IPS DF 6.9 (cell line): ENCODE data around the gene CCL4.
"Not testable (repeated sequence)": the region's sequence is repeated elsewhere in the genome, so short reads cannot be mapped to it uniquely, and the experiment has no call there.

Source experiments
- DNase-seq: peaks from one replicate; pipeline ENCODE4 v3.0.0-alpha.2; 2013; ENCODE audit warnings: low read depth, low spot score
- H3K27ac ChIP-seq: one replicate; pipeline ENCODE4 v1.5.1; 2013; ENCODE audit warnings: low read length, control low read depth
- H3K27me3 ChIP-seq: 2 replicates; pipeline ENCODE4 v1.6.1; 2013; ENCODE audit warnings: mild to moderate bottlenecking, low read length; ENCODE audit not compliant: control insufficient read depth, insufficient read depth
- H3K36me3 ChIP-seq: 2 replicates; pipeline ENCODE4 v1.6.1; 2013; ENCODE audit warnings: low read length; ENCODE audit not compliant: control insufficient read depth, insufficient read depth
- H3K4me1 ChIP-seq: 2 replicates; pipeline ENCODE4 v1.6.1; 2013; ENCODE audit warnings: low read length; ENCODE audit not compliant: control insufficient read depth, insufficient read depth
- H3K4me3 ChIP-seq: 2 replicates; pipeline ENCODE4 v1.5.1; 2013; ENCODE audit warnings: mild to moderate bottlenecking, low read length
- H3K9me3 ChIP-seq: 2 replicates; pipeline ENCODE4 v1.6.1; 2013; ENCODE audit warnings: low read length, inconsistent platforms; ENCODE audit not compliant: control insufficient read depth, insufficient read depth
- WGBS: extraction: QIAGEN DNeasy Blood & Tissue Kit; methylation state at CpG from one replicate; pipeline ENCODE4 v1.1.7; 2013; ENCODE audit warnings: mixed read lengths, missing lambda C conversion rate; ENCODE audit not compliant: insufficient read length, insufficient coverage; 5-methylcytosine and 5-hydroxymethylcytosine counted together

Gene CCL4

GRCh38 chr17:36104246-36104645 is 619 bp downstream of the CCL4 start:
- not testable (repeated sequence) for H3K4me1 ChIP-seq, DNase-seq, H3K4me3 ChIP-seq, H3K9me3 ChIP-seq, H3K36me3 ChIP-seq, H3K27ac ChIP-seq, H3K27me3 ChIP-seq
- no CpG with 5 or more reads among the region's 7 CpGs for WGBS

- no peaks in the 10 kb centered on the region for H3K27me3 ChIP-seq
- no peak overlapping the region for H3K4me3 ChIP-seq
- H3K9me3 ChIP-seq = no peaks in the 10 kb centered on the region
- no peaks in the 10 kb centered on the region for H3K36me3 ChIP-seq
- H3K27ac ChIP-seq = no peak overlapping the region
- no peaks in the 10 kb centered on the region; the same call in 1 of the 2 replicates for H3K4me1 ChIP-seq
- no CpG with 5 or more reads among the region's 4 CpGs for WGBS
- no peak for DNase-seq
Measured at GRCh38 chr17:36104701-36105181, 1.1 kb downstream of the CCL4 start.

GRCh38 chr17:36105781-36106492 is 2.3 kb downstream of the CCL4 start:
- Histone ChIP-seq H3K27ac (no peak overlapping the region), H3K4me1 (no peaks in the 10 kb centered on the region; the same call in 1 of the 2 replicates), H3K9me3 (no peaks in the 10 kb centered on the region), H3K27me3 (no peaks in the 10 kb centered on the region), H3K4me3 (no peak overlapping the region), H3K36me3 (no peaks in the 10 kb centered on the region)
- DNase-seq = no peak
- no CpG with 5 or more reads among the region's 5 CpGs for WGBS

- Histone ChIP-seq H3K36me3 (no peaks in the 10 kb centered on the region), H3K27ac (no peak overlapping the region), H3K27me3 (no peaks in the 10 kb centered on the region), H3K9me3 (no peaks in the 10 kb centered on the region), H3K4me1 (no peaks in the 10 kb centered on the region; the same call in 1 of the 2 replicates), H3K4me3 (no peak overlapping the region)
- no CpG with 5 or more reads among the region's 6 CpGs for WGBS
- DNase-seq = no peak
Measured at GRCh38 chr17:36106493-36106835, 2.8 kb downstream of the CCL4 start.

GRCh38 chr17:36107660-36108059 is 4.0 kb downstream of the CCL4 start:
- no peak overlapping the region for H3K4me3 ChIP-seq
- H3K27me3 ChIP-seq = no peaks in the 10 kb centered on the region
- H3K27ac ChIP-seq = no peak overlapping the region
- no CpG with 5 or more reads among the region's 3 CpGs for WGBS
- H3K36me3 ChIP-seq = no peaks in the 10 kb centered on the region
- H3K4me1 ChIP-seq = no peaks in the 10 kb centered on the region; the same call in 1 of the 2 replicates
- H3K9me3 ChIP-seq = no peaks in the 10 kb centered on the region; the same call in 1 of the 2 replicates
- no peak for DNase-seq

GRCh38 chr17:36108265-36108664 is 4.6 kb downstream of the CCL4 start:
- H3K27ac ChIP-seq, H3K4me1 ChIP-seq, H3K9me3 ChIP-seq, H3K36me3 ChIP-seq, H3K4me3 ChIP-seq, DNase-seq, H3K27me3 ChIP-seq: not testable (repeated sequence)
- no CpG with 5 or more reads among the region's 5 CpGs for WGBS

- no peak for DNase-seq
- Histone ChIP-seq H3K9me3 (no peaks in the 10 kb centered on the region; the same call in 1 of the 2 replicates), H3K4me1 (no peaks in the 10 kb centered on the region), H3K27me3 (no peaks in the 10 kb centered on the region), H3K27ac (no peak overlapping the region), H3K4me3 (no peak overlapping the region), H3K36me3 (no peaks in the 10 kb centered on the region)
- WGBS = no CpG with 5 or more reads among the region's 4 CpGs
Measured at GRCh38 chr17:36111068-36111490, 7.5 kb downstream of the CCL4 start.

- H3K4me3 ChIP-seq = no peak overlapping the region
- H3K27ac ChIP-seq = no peak overlapping the region
- H3K9me3 ChIP-seq = no peaks in the 10 kb centered on the region; the same call in 1 of the 2 replicates
- no peak for DNase-seq
- H3K27me3 ChIP-seq = no peaks in the 10 kb centered on the region
- no peaks in the 10 kb centered on the region for H3K4me1 ChIP-seq
- no peaks in the 10 kb centered on the region for H3K36me3 ChIP-seq
Measured at GRCh38 chr17:36112572-36112971, 8.9 kb downstream of the CCL4 start.

- no CpG with 5 or more reads among the region's 1 CpG for WGBS
- not testable (repeated sequence) for H3K4me3 ChIP-seq, H3K27me3 ChIP-seq, DNase-seq, H3K36me3 ChIP-seq, H3K4me1 ChIP-seq, H3K9me3 ChIP-seq, H3K27ac ChIP-seq
Measured at GRCh38 chr17:36113131-36113530, 9.5 kb downstream of the CCL4 start.

GRCh38 chr17:36114971-36115648 is 11.5 kb downstream of the CCL4 start:
- not testable (repeated sequence) for H3K4me3 ChIP-seq, DNase-seq, H3K36me3 ChIP-seq, H3K9me3 ChIP-seq, H3K27ac ChIP-seq, H3K27me3 ChIP-seq, H3K4me1 ChIP-seq
- no CpG with 5 or more reads among the region's 5 CpGs for WGBS

GRCh38 chr17:36115649-36115977 is 12.0 kb downstream of the CCL4 start:
- not testable (repeated sequence) for H3K4me1 ChIP-seq, H3K4me3 ChIP-seq, DNase-seq, H3K36me3 ChIP-seq, H3K9me3 ChIP-seq, H3K27me3 ChIP-seq, H3K27ac ChIP-seq
